Sigmoid colon (tissue), 3 donors: Measurements from ENCODE around the gene PRG3.

Experiments used
- POLR2A ChIP-seq, 2 donors: fragments of 450-650 bp; IDR thresholded peaks; one replicate each; pipeline ENCODE4 v1.6.1; 2016; ENCODE audit warnings: antibody characterized with exemption in 2 of 2, mild to moderate bottlenecking in 2 of 2, moderate library complexity in 2 of 2
- TF ChIP-seq, protein P1 (sequence below), 4 experiments: fragments of 450-650 bp in 3 of 4; fragments of 200-600 bp in 1 of 4; IDR thresholded peaks; one replicate each; pipeline ENCODE4 v1.5.1; 2016 to 2019; ENCODE audit warnings: antibody characterized with exemption in 4 of 4, mild to moderate bottlenecking in 3 of 4, moderate library complexity in 2 of 4

DNA sequence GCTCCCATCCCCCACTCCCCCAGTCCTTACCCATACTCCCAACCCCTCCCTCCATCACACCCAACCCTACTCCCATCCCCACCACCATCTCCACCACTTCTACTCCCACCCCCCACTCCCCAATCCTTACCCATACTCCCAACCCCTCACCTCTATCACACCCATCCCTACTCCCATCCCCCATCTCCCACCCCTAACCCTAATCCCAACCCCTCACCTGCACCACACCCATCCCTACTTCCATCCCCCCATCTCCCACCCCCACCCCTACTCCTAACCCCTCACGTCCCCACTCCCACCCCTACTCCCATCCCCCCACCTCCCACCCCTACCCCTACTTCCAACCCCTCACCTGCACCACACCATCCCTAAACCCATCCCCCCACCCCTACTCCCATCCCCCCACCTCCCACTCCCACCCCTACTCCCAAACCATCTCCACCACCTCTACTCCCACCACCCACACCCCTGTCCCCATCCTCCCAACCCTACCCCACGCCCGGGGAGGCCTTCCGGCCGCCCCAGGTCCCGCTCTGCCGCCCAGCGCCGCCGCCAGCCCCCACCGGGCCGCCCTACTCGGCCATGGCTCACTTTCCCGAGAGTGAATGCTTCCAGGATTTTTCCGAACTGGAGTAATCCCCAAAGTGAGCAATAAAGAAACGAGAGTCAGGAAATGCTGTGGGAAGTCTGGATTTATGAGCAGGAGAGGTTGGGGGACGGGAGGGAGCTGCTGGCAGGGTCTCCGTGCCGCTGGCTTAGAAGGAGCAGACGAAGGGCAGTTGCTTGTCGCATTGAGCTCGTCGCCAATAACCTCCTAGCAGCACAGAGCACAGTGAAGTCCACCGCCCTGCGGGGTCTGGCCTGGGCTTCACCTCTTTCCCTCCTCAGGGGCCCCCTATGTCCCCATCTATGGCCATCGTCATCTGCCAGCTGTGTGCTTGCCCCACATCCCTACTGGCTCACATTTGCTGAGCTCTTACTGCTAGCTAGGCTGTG is 4.6 kb downstream of the PRG3 start:
- TF ChIP-seq, protein P1, sequence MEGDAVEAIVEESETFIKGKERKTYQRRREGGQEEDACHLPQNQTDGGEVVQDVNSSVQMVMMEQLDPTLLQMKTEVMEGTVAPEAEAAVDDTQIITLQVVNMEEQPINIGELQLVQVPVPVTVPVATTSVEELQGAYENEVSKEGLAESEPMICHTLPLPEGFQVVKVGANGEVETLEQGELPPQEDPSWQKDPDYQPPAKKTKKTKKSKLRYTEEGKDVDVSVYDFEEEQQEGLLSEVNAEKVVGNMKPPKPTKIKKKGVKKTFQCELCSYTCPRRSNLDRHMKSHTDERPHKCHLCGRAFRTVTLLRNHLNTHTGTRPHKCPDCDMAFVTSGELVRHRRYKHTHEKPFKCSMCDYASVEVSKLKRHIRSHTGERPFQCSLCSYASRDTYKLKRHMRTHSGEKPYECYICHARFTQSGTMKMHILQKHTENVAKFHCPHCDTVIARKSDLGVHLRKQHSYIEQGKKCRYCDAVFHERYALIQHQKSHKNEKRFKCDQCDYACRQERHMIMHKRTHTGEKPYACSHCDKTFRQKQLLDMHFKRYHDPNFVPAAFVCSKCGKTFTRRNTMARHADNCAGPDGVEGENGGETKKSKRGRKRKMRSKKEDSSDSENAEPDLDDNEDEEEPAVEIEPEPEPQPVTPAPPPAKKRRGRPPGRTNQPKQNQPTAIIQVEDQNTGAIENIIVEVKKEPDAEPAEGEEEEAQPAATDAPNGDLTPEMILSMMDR (IDR thresholded peaks at IDR 0.05), result no peak
- TF ChIP-seq POLR2A (IDR thresholded peaks at IDR 0.05), result no peak
